Measurements from ENCODE around the gene KATNAL1. TPM values are rescaled to one million over a fixed set of nuclear protein-coding genes. Genes with fewer than 3 reads are reported as not detected.

KATNAL1 gene
- 10.5 and 11.7 TPM in 2 replicates for total RNA-seq

GRCh38 chr13:30307194-30307970 lies at the start of gene KATNAL1:
Gene KATNAL1 (minus strand): TSS chr13:30307551. CDS start chr13:30283777, 23,774 bp downstream.

Other genes with a start within 250 kb of the KATNAL1 start
- not detected in 2 replicates for gene UBE2L5, start 114.9 kb upstream of the KATNAL1 start, total RNA-seq
- gene HMGB1, start 158.4 kb upstream of the KATNAL1 start, total RNA-seq, result 157 and 178 TPM in 2 replicates